GM19324 (cell line): ENCODE measurements around the gene FNDC3B.

ENCODE experiments used
- ATAC-seq: cut with Tn5 transposase; IDR thresholded peaks from one replicate; pipeline ENCODE4 v1.9.1; 2021; ENCODE audit warnings: mild to moderate bottlenecking, moderate library complexity; ENCODE audit not compliant: unreplicated experiment, low FRiP score

Gene FNDC3B

GRCh38 chr3:172147113-172147818, 107.9 kb downstream of the FNDC3B start:
- no peak for ATAC-seq

- ATAC-seq, result no peak
Measured at GRCh38 chr3:172148241-172148640, 108.9 kb downstream of the FNDC3B start.

GRCh38 chr3:172148702-172149565, 109.6 kb downstream of the FNDC3B start:
- no peak for ATAC-seq

DNA sequence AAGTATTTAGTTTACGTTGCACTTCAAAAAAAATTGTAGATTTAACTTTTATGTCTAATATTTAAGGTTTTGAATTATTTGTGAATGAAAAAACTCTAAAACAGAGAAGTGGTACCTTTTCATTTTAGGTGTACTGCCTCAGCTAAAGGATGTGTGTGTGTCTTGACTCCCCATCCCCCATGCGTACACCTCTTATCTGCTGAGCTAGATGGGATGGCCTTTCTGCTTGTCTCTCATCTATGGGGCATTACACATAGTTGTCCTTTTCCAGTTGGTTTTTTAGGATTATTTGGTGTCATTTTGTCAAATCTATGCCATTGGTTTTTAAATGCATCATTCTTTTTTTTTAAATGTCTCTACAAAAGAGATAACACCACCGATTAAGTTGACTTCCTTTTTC, 110.9 kb downstream of the FNDC3B start:
- no peak for ATAC-seq

GRCh38 chr3:172150913-172151650, 111.7 kb downstream of the FNDC3B start:
- ATAC-seq, result no peak

- ATAC-seq, result no peak
Measured at GRCh38 chr3:172151651-172152649, 112.6 kb downstream of the FNDC3B start.

- no peak for ATAC-seq
Measured at GRCh38 chr3:172152874-172153273, 113.5 kb downstream of the FNDC3B start.

GRCh38 chr3:172153335-172153861, 114.0 kb downstream of the FNDC3B start:
- ATAC-seq, result no peak

GRCh38 chr3:172154768-172155664, 115.6 kb downstream of the FNDC3B start:
- peak; percentile 81 for ATAC-seq

- ATAC-seq, result no peak
Measured at GRCh38 chr3:172155897-172156585, 116.7 kb downstream of the FNDC3B start.

DNA sequence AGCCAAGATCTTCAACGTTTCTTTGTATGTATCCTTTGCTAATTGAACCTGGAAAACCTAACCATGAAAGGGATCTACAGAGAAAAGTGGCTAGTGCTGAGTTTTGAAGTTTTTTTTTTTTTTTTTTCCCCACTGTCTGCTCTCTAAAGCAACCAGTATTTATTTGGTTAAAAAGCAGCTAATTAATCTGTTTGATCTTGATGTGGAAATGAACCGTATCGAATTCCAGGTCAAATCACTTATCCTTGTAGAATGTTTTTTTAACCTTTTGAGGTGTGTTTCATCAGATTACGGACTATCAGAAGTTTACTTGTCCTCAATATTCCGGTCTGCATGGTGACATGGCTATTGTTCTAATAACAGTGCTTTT, 117.2 kb downstream of the FNDC3B start:
- no peak for ATAC-seq

GRCh38 chr3:172157564-172158258, 118.3 kb downstream of the FNDC3B start:
- ATAC-seq, result no peak

DNA sequence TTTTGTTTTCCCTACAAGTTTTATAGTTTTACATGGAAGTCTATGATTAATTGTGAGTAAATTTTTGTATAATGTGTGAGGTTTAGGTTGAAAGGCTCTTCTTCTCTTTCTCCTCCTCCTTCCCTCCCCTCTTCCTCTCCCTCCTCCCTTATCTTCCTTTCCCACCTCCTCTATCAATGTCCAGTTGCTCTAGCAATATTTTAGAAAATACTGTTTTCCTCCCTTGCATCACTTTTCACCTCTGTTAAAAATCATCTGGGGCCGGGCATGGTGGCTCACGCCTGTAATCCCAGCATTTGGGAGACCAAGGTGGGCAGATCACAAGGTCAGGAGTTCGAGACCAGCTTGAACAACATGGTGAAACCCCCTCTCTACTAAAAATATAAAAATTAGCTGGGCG, 119.4 kb downstream of the FNDC3B start:
- no peak for ATAC-seq

GRCh38 chr3:172159376-172159775, 120.0 kb downstream of the FNDC3B start:
- ATAC-seq, result no peak

DNA sequence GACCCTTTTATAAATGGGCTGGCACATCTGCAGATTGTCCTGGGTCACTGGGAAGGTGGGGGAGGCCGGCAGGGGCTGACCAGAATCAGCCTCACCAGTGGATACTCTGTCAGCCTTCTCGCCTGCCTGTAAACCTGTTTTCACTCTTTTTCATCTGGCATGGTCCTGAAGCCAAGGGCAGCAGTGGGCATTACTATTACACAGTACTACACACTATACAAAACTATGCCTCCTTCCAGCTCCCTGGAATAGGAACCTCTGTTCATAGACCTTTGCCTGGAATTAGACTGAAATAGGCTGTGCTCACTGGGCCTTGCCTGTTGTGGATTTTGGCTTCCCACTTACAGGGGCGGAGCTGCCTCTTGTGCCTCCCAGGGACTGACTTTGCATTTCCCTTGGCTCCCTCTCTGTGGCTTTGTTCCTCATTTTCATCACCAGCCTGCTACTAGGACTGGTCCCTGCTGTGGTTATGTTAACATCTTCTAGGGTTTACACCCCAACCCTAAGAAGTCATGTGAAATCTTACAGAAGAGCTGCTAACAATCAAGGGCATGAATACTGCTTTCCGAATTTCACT, 120.7 kb downstream of the FNDC3B start:
- ATAC-seq, result no peak

- ATAC-seq, result no peak
Measured at GRCh38 chr3:172161133-172161789, 121.9 kb downstream of the FNDC3B start.

- ATAC-seq, result no peak
Measured at GRCh38 chr3:172161959-172162358, 122.6 kb downstream of the FNDC3B start.
